ENCODE measurements around the gene SORL1.

SORL1 gene

GRCh38 chr11:121571506-121571905 lies 119.4 kb downstream of the SORL1 start:
- 85 to 87% methylated on average over 4 of the region's 4 CpGs for WGBS, 2 experiments
- Histone ChIP-seq H3K27ac (ENCODE audit: insufficient read depth, low read depth, low read length, poor library complexity, severe bottlenecking) (no peak overlapping the region), H3K36me3 (ENCODE audit: control insufficient read depth, insufficient read depth, low read length) (peaks cover 7% of the 10 kb centered on the region)

GRCh38 chr11:121572571-121573059 lies 120.5 kb downstream of the SORL1 start:
- 79 to 82% methylated on average over 10 to 11 of the region's 11 CpGs for WGBS, 2 experiments
- peaks cover 16% of the 10 kb centered on the region for H3K4me1 ChIP-seq (ENCODE audit: control insufficient read depth, insufficient read depth, low read length)
- no peaks in the 10 kb centered on the region for H3K9me3 ChIP-seq (ENCODE audit: control insufficient read depth, low read length)
- H3K27ac ChIP-seq (ENCODE audit: insufficient read depth, low read depth, low read length, poor library complexity, severe bottlenecking), result no peak overlapping the region
- H3K4me3 ChIP-seq (ENCODE audit: insufficient read depth, low read depth, low read length), result no peak overlapping the region
- peaks cover 4% of the 10 kb centered on the region for H3K36me3 ChIP-seq (ENCODE audit: control insufficient read depth, insufficient read depth, low read length)
- H3K27me3 ChIP-seq (ENCODE audit: control insufficient read depth, insufficient read depth, low read length, poor library complexity, severe bottlenecking), result no peaks in the 10 kb centered on the region

More at GRCh38 chr11:121571506-121571905, 119.4 kb downstream of the SORL1 start:
- H3K4me1 ChIP-seq (ENCODE audit: control insufficient read depth, insufficient read depth, low read length), result peaks cover 16% of the 10 kb centered on the region
- H3K9me3 ChIP-seq (ENCODE audit: control insufficient read depth, low read length), result no peaks in the 10 kb centered on the region
- no peak overlapping the region for H3K4me3 ChIP-seq (ENCODE audit: insufficient read depth, low read depth, low read length)
- H3K27me3 ChIP-seq (ENCODE audit: control insufficient read depth, insufficient read depth, low read length, poor library complexity, severe bottlenecking), result no peaks in the 10 kb centered on the region

GRCh38 chr11:121574801-121575200 lies 122.7 kb downstream of the SORL1 start:
- H3K27me3 ChIP-seq (ENCODE audit: control insufficient read depth, insufficient read depth, low read length, poor library complexity, severe bottlenecking), result no peaks in the 10 kb centered on the region
- H3K9me3 ChIP-seq (ENCODE audit: control insufficient read depth, low read length), result no peaks in the 10 kb centered on the region
- H3K36me3 ChIP-seq (ENCODE audit: control insufficient read depth, insufficient read depth, low read length), result peaks cover 11% of the 10 kb centered on the region
- no peak overlapping the region for H3K4me3 ChIP-seq (ENCODE audit: insufficient read depth, low read depth, low read length)
- peaks cover 16% of the 10 kb centered on the region for H3K4me1 ChIP-seq (ENCODE audit: control insufficient read depth, insufficient read depth, low read length)
- H3K27ac ChIP-seq (ENCODE audit: insufficient read depth, low read depth, low read length, poor library complexity, severe bottlenecking), result no peak overlapping the region

- H3K36me3 ChIP-seq (ENCODE audit: control insufficient read depth, insufficient read depth, low read length), result peaks cover 11% of the 10 kb centered on the region
- peaks cover 16% of the 10 kb centered on the region for H3K4me1 ChIP-seq (ENCODE audit: control insufficient read depth, insufficient read depth, low read length)
- no peaks in the 10 kb centered on the region for H3K9me3 ChIP-seq (ENCODE audit: control insufficient read depth, low read length)
- WGBS, 2 experiments, result 90 to 93% methylated on average over 10 of the region's 10 CpGs
- H3K27me3 ChIP-seq (ENCODE audit: control insufficient read depth, insufficient read depth, low read length, poor library complexity, severe bottlenecking), result no peaks in the 10 kb centered on the region
- no peak overlapping the region for H3K27ac ChIP-seq (ENCODE audit: insufficient read depth, low read depth, low read length, poor library complexity, severe bottlenecking)
- H3K4me3 ChIP-seq (ENCODE audit: insufficient read depth, low read depth, low read length), result no peak overlapping the region
Observed at GRCh38 chr11:121575250-121575962, 123.3 kb downstream of the SORL1 start.

- no peaks in the 10 kb centered on the region for H3K27me3 ChIP-seq (ENCODE audit: control insufficient read depth, insufficient read depth, low read length, poor library complexity, severe bottlenecking)
- H3K4me1 ChIP-seq (ENCODE audit: control insufficient read depth, insufficient read depth, low read length), result peaks cover 16% of the 10 kb centered on the region
- WGBS, 2 experiments, result 94% methylated on average over 5 of the region's 5 CpGs
- no peak overlapping the region for H3K27ac ChIP-seq (ENCODE audit: insufficient read depth, low read depth, low read length, poor library complexity, severe bottlenecking)
- no peak overlapping the region for H3K4me3 ChIP-seq (ENCODE audit: insufficient read depth, low read depth, low read length)
- no peaks in the 10 kb centered on the region for H3K9me3 ChIP-seq (ENCODE audit: control insufficient read depth, low read length)
- peaks cover 11% of the 10 kb centered on the region for H3K36me3 ChIP-seq (ENCODE audit: control insufficient read depth, insufficient read depth, low read length)
Observed at GRCh38 chr11:121575963-121576290, 123.8 kb downstream of the SORL1 start.

- H3K4me3 ChIP-seq (ENCODE audit: insufficient read depth, low read depth, low read length), result no peak overlapping the region
- peaks cover 11% of the 10 kb centered on the region for H3K36me3 ChIP-seq (ENCODE audit: control insufficient read depth, insufficient read depth, low read length)
- no peak overlapping the region for H3K27ac ChIP-seq (ENCODE audit: insufficient read depth, low read depth, low read length, poor library complexity, severe bottlenecking)
- WGBS, 2 experiments, result 92 to 93% methylated on average over 7 of the region's 7 CpGs
- H3K9me3 ChIP-seq (ENCODE audit: control insufficient read depth, low read length), result no peaks in the 10 kb centered on the region
- H3K4me1 ChIP-seq (ENCODE audit: control insufficient read depth, insufficient read depth, low read length), result peaks cover 16% of the 10 kb centered on the region
- H3K27me3 ChIP-seq (ENCODE audit: control insufficient read depth, insufficient read depth, low read length, poor library complexity, severe bottlenecking), result no peaks in the 10 kb centered on the region
Observed at GRCh38 chr11:121576531-121576930, 124.4 kb downstream of the SORL1 start.

- no peaks in the 10 kb centered on the region for H3K9me3 ChIP-seq (ENCODE audit: control insufficient read depth, low read length)
- H3K27me3 ChIP-seq (ENCODE audit: control insufficient read depth, insufficient read depth, low read length, poor library complexity, severe bottlenecking), result no peaks in the 10 kb centered on the region
- no peak overlapping the region for H3K27ac ChIP-seq (ENCODE audit: insufficient read depth, low read depth, low read length, poor library complexity, severe bottlenecking)
- H3K4me1 ChIP-seq (ENCODE audit: control insufficient read depth, insufficient read depth, low read length), result peaks cover 13% of the 10 kb centered on the region
- H3K36me3 ChIP-seq (ENCODE audit: control insufficient read depth, insufficient read depth, low read length), result peaks cover 11% of the 10 kb centered on the region
- 96% methylated on average over 16 of the region's 16 CpGs for WGBS, 2 experiments
- H3K4me3 ChIP-seq (ENCODE audit: insufficient read depth, low read depth, low read length), result no peak overlapping the region
Observed at GRCh38 chr11:121577106-121577848, 125.2 kb downstream of the SORL1 start.

GRCh38 chr11:121578251-121578976 lies 126.3 kb downstream of the SORL1 start:
- 84 to 88% methylated on average over 9 to 10 of the region's 10 CpGs for WGBS, 2 experiments
- Histone ChIP-seq H3K9me3 (ENCODE audit: control insufficient read depth, low read length) (no peaks in the 10 kb centered on the region), H3K36me3 (ENCODE audit: control insufficient read depth, insufficient read depth, low read length) (peaks cover 11% of the 10 kb centered on the region), H3K4me1 (ENCODE audit: control insufficient read depth, insufficient read depth, low read length) (peaks cover 4% of the 10 kb centered on the region), H3K27ac (ENCODE audit: insufficient read depth, low read depth, low read length, poor library complexity, severe bottlenecking) (no peak overlapping the region), H3K27me3 (ENCODE audit: control insufficient read depth, insufficient read depth, low read length, poor library complexity, severe bottlenecking) (no peaks in the 10 kb centered on the region), H3K4me3 (ENCODE audit: insufficient read depth, low read depth, low read length) (no peak overlapping the region)

GRCh38 chr11:121580154-121580553 lies 128.0 kb downstream of the SORL1 start:
- no peaks in the 10 kb centered on the region for H3K9me3 ChIP-seq (ENCODE audit: control insufficient read depth, low read length)
- H3K4me1 ChIP-seq (ENCODE audit: control insufficient read depth, insufficient read depth, low read length), result peaks cover 4% of the 10 kb centered on the region
- WGBS, 2 experiments, result 93 to 97% methylated on average over 3 of the region's 4 CpGs
- no peak overlapping the region for H3K4me3 ChIP-seq (ENCODE audit: insufficient read depth, low read depth, low read length)
- peaks cover 10% of the 10 kb centered on the region for H3K36me3 ChIP-seq (ENCODE audit: control insufficient read depth, insufficient read depth, low read length)
- H3K27ac ChIP-seq (ENCODE audit: insufficient read depth, low read depth, low read length, poor library complexity, severe bottlenecking), result no peak overlapping the region
- no peaks in the 10 kb centered on the region for H3K27me3 ChIP-seq (ENCODE audit: control insufficient read depth, insufficient read depth, low read length, poor library complexity, severe bottlenecking)

- Histone ChIP-seq H3K36me3 (ENCODE audit: control insufficient read depth, insufficient read depth, low read length) (peaks cover 8% of the 10 kb centered on the region), H3K9me3 (ENCODE audit: control insufficient read depth, low read length) (no peaks in the 10 kb centered on the region), H3K4me1 (ENCODE audit: control insufficient read depth, insufficient read depth, low read length) (no peaks in the 10 kb centered on the region), H3K4me3 (ENCODE audit: insufficient read depth, low read depth, low read length) (no peak overlapping the region), H3K27me3 (ENCODE audit: control insufficient read depth, insufficient read depth, low read length, poor library complexity, severe bottlenecking) (no peaks in the 10 kb centered on the region), H3K27ac (ENCODE audit: insufficient read depth, low read depth, low read length, poor library complexity, severe bottlenecking) (no peak overlapping the region)
- WGBS, 2 experiments, result 98% methylated on average over 3 to 4 of the region's 4 CpGs
Observed at GRCh38 chr11:121581607-121582006, 129.5 kb downstream of the SORL1 start.
